ENCODE data around the gene SNAP23.

DNA sequence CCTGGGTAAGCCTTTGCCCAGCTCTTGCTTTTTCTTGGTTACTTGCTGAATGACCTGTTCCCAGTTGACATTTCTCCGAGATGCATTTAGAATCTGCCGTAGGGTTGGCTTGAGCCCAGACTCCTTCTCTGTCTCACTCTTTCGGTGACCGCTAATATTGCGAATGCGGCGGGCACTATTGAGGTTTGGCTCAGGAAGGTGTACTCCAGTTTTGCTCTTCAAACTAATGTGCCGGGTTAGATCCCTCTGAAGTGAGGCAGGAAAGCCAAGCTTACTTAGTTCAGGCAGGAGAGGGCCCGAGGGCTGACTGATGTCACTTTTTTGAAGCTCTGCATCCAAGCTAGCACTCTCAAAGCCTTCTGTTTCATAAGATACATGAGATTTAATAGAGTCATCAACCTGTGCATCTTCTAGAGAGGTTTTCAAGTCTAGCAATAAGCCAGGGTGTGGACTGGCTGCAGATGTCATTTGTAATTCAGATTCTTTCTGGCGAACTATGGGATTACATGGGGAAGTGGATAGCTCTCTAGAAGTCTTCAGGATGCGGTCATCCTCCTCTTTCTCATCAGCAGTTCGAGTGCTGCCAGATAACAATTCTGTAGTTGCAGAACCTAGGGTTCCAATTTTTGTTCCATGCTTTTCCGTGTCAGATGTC lies 45.5 kb upstream of the SNAP23 start:
- TF ChIP-seq POLR2AphosphoS5 (IDR thresholded peaks at IDR 0.05; ENCODE audit: low read depth) (no peak), CTCF (conservative IDR thresholded peaks at IDR 0.05; ENCODE audit: low read depth in 2 of 2) (no peak), EZH2 (IDR thresholded peaks at IDR 0.05; ENCODE audit: low read depth, unreplicated experiment) (no peak), JUNB (IDR thresholded peaks at IDR 0.05; ENCODE audit: unreplicated experiment) (no peak), EZH2phosphoT487 (IDR thresholded peaks at IDR 0.05; ENCODE audit: unreplicated experiment) (no peak), ZNF331 (CRISPR knock-in tag; IDR thresholded peaks at IDR 0.05; ENCODE audit: low read depth) (no peak)

Data from GM23338 (cell line).